ENCODE data around the gene FBXO47. TPM values are rescaled to one million over a fixed set of nuclear protein-coding genes. Genes with fewer than 3 reads are reported as not detected.
A peak's percentile ranks its signal among the peaks of the same experiment; 100 is the strongest.

FBXO47 gene
- total RNA-seq, 1 donor from 2014 or later = not detected

DNA sequence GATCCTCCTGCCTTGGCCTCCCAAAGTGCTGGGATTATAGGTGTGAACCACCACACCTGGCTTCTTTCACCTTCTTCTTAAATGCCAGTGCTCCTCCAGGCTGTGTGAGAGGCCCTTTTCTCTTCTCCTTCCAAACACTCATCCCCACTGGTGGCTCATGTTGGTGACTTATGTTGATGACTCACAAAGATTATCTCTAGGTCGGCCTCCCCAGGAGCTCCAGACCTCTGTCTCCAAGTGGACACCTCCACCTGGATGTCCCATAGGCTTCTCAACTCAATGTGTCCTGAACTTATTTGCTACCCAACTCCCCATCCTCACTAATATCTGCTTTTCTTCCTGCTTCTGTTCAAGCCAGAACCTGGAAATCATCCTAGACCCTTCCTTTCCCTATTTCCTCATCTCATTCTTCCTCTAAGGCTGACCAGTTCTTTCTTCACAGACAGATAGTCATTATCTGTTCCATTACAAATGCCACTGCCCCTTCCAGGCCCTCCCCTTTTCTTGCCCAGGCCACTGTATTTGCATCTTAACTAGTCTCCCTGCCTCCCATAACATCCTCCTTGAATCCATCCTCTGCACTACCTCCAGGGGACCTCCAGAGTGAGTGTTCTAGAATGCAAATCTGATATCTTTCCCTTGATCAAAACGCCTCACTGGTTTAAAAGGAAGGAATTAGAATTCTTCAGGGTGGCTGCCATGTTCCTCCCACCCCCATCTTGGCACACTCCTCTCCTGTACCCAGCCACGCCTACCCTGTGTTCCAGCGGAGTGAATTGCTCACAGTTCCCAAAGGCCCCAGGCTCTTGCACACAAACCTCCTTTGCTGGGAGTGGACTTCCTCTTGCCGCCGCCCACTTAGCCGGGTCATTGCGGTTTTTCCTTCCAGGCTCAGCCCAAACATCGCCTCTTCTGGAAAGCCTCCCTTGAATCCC, 34.8 kb upstream of the FBXO47 start:
- Histone ChIP-seq H3K9me3 (peaks cover 6 to 7% of the 10 kb centered on the region in 2 donors), H3K4me3 (no peak overlapping the region), H3K27me3 (no peaks in the 10 kb centered on the region), H3K27ac (peak overlapping the region; percentile 43 to 73), H3K4me1 (no peaks in the 10 kb centered on the region), H3K36me3 (no peaks in the 10 kb centered on the region)
- intact Hi-C loops (cut with DNase I) = no loop called here
- TF ChIP-seq, protein P1, sequence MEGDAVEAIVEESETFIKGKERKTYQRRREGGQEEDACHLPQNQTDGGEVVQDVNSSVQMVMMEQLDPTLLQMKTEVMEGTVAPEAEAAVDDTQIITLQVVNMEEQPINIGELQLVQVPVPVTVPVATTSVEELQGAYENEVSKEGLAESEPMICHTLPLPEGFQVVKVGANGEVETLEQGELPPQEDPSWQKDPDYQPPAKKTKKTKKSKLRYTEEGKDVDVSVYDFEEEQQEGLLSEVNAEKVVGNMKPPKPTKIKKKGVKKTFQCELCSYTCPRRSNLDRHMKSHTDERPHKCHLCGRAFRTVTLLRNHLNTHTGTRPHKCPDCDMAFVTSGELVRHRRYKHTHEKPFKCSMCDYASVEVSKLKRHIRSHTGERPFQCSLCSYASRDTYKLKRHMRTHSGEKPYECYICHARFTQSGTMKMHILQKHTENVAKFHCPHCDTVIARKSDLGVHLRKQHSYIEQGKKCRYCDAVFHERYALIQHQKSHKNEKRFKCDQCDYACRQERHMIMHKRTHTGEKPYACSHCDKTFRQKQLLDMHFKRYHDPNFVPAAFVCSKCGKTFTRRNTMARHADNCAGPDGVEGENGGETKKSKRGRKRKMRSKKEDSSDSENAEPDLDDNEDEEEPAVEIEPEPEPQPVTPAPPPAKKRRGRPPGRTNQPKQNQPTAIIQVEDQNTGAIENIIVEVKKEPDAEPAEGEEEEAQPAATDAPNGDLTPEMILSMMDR (IDR thresholded peaks at IDR 0.05) = no peak
- peak; percentile 25 to 86 for DNase-seq (ENCODE audit: low spot score in 2 of 2)

GRCh38 chr17:39000021-39000601, 32.9 kb upstream of the FBXO47 start:
- Histone ChIP-seq H3K4me1 (no peaks in the 10 kb centered on the region), H3K9me3 (peaks cover 7 to 14% of the 10 kb centered on the region in 2 donors), H3K4me3 (no peak overlapping the region), H3K27ac (no peak overlapping the region), H3K27me3 (no peaks in the 10 kb centered on the region), H3K36me3 (no peaks in the 10 kb centered on the region)
- no peak for DNase-seq (ENCODE audit: low spot score in 2 of 2)
- TF ChIP-seq, protein P1 (IDR thresholded peaks at IDR 0.05) = no peak
- intact Hi-C loops (cut with DNase I) = no loop called here

GRCh38 chr17:38996660-38997337, 29.6 kb upstream of the FBXO47 start:
- TF ChIP-seq, protein P1 (IDR thresholded peaks at IDR 0.05) = no peak

GRCh38 chr17:38994026-38994425, 26.8 kb upstream of the FBXO47 start:
- H3K36me3 ChIP-seq = no peaks in the 10 kb centered on the region
- no peaks in the 10 kb centered on the region for H3K4me1 ChIP-seq
- H3K27me3 ChIP-seq = no peaks in the 10 kb centered on the region
- no peak overlapping the region for H3K27ac ChIP-seq
- H3K9me3 ChIP-seq = peaks cover 7 to 14% of the 10 kb centered on the region in 2 donors
- intact Hi-C loops (cut with DNase I) = no loop called here
- TF ChIP-seq, protein P1 (IDR thresholded peaks at IDR 0.05) = no peak
- no peak for DNase-seq (ENCODE audit: low spot score in 2 of 2)
- no peak overlapping the region for H3K4me3 ChIP-seq

More at GRCh38 chr17:38996660-38997337, 29.6 kb upstream of the FBXO47 start:
- no peaks in the 10 kb centered on the region for H3K4me1 ChIP-seq
- H3K36me3 ChIP-seq = no peaks in the 10 kb centered on the region
- DNase-seq (ENCODE audit: low spot score in 2 of 2) = no peak
- intact Hi-C loops (cut with DNase I) = no loop called here
- H3K9me3 ChIP-seq = peaks cover 7 to 14% of the 10 kb centered on the region in 2 donors
- no peak overlapping the region for H3K27ac ChIP-seq
- no peaks in the 10 kb centered on the region for H3K27me3 ChIP-seq
- no peak overlapping the region for H3K4me3 ChIP-seq

DNA sequence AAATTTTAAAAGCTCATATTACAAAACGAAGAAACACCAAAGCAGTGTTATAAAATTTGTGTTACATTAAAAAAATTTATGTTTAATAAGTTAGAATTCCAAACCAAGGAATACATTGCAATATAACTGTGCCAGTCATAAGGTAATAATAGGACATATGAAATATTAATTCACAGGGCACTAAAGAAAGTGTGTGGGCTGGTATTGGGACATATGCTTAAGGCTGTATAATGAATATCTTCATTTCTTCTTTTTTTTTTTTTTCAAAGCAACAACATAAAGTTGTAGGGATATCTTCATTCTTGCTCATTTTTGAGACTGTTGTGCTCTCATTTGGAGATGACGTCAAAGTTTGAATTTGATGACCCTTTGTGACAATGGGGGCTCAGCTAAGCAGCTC, 17.5 kb upstream of the FBXO47 start:
- Histone ChIP-seq H3K9me3 (no peaks in the 10 kb centered on the region), H3K27me3 (no peaks in the 10 kb centered on the region), H3K27ac (no peak overlapping the region), H3K36me3 (no peaks in the 10 kb centered on the region), H3K4me3 (no peak overlapping the region), H3K4me1 (peaks cover 0 to 5% of the 10 kb centered on the region in 2 donors)
- intact Hi-C loops (cut with DNase I) = loop anchor here (5.0 kb wide), 1 partner anchor 248 kb away; no protein-coding TSS in a partner anchor
- no peak for DNase-seq (ENCODE audit: low spot score in 2 of 2)
- TF ChIP-seq, protein P1 (IDR thresholded peaks at IDR 0.05) = no peak
